VCaP (cell line): ENCODE results near the gene SLC6A3.

Experiments used
- H3K27ac ChIP-seq: fragments of 450-650 bp; 2 replicates; pipeline ENCODE4 v1.5.1; 2017
- TF ChIP-seq, protein P1 (sequence below): fragments of 450-650 bp; conservative IDR thresholded peaks from 2 replicates; pipeline ENCODE4 v1.5.1; 2017; ENCODE audit warnings: mild to moderate bottlenecking, moderate library complexity

The SLC6A3 gene

DNA sequence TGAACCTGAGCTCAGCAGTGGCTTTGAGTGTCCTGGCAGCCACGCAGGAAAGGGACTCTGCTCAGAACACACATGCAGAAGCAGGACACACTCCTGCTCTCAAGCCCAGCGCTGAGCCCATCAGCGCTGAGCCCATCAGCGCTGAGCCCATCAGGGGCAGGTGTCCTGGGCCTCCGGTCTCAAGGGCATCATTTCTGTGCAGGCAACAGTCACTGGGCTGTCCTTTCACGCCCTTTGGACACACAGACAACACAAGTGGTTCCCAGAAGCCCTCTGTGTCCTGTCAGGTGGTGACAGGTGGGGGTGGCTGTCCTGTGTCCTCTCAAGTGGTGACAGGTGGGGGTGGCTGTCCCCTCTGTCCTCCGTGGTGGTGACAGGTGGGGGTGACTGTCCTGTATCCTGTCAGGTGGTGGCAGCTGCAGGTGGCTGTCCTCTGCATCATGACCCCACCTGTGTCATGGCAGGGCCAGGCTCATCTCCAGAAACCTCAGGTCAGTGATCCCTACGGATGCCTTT lies 61.3 kb downstream of the SLC6A3 start:
- H3K27ac ChIP-seq = no peak overlapping the region
- TF ChIP-seq, protein P1, sequence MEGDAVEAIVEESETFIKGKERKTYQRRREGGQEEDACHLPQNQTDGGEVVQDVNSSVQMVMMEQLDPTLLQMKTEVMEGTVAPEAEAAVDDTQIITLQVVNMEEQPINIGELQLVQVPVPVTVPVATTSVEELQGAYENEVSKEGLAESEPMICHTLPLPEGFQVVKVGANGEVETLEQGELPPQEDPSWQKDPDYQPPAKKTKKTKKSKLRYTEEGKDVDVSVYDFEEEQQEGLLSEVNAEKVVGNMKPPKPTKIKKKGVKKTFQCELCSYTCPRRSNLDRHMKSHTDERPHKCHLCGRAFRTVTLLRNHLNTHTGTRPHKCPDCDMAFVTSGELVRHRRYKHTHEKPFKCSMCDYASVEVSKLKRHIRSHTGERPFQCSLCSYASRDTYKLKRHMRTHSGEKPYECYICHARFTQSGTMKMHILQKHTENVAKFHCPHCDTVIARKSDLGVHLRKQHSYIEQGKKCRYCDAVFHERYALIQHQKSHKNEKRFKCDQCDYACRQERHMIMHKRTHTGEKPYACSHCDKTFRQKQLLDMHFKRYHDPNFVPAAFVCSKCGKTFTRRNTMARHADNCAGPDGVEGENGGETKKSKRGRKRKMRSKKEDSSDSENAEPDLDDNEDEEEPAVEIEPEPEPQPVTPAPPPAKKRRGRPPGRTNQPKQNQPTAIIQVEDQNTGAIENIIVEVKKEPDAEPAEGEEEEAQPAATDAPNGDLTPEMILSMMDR = no peak

DNA sequence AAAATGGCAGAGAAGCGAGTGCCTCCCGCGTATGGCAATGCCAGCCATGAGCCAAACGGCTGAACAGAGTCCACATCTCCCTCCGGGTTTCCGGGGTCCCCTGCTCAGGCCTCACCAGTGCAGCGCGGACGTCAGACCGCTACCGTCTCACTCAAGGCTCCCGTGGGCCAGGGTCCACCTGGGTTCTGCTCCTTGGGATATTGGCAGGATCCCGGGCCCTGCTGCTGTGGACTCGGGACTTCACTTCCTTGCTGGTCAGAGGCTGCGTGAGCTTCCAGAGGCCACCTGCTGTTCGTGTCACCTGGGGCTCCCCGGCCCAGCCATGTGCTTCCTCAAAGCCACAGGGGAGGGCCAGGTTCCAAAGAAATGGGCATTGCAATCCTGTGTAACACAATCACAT lies 61.9 kb downstream of the SLC6A3 start:
- no peak overlapping the region for H3K27ac ChIP-seq
- TF ChIP-seq, protein P1 = no peak

DNA sequence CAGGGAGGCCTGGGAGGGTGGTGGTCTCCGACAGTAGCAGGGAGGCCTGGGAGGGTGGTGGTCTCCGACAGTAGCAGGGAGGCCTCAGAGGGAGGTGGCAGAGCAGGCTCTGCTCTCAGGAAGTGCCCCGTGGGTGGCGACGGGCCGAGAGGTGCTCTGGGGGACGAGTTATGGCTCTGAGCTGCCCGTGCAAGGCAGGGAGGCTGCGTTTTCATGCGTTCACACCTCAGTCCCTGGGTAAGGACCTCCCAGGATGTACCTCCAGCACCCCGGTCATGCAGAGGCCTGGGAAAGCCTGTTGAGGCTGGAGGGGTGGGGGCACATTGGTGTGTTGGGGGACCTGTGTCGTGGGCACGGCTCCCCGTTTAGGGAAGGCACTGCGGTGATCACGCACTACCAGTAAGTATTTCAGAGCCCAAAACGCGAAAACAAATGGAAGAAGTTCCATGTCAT lies 63.0 kb downstream of the SLC6A3 start:
- TF ChIP-seq, protein P1 = no peak
- H3K27ac ChIP-seq = no peak overlapping the region

DNA sequence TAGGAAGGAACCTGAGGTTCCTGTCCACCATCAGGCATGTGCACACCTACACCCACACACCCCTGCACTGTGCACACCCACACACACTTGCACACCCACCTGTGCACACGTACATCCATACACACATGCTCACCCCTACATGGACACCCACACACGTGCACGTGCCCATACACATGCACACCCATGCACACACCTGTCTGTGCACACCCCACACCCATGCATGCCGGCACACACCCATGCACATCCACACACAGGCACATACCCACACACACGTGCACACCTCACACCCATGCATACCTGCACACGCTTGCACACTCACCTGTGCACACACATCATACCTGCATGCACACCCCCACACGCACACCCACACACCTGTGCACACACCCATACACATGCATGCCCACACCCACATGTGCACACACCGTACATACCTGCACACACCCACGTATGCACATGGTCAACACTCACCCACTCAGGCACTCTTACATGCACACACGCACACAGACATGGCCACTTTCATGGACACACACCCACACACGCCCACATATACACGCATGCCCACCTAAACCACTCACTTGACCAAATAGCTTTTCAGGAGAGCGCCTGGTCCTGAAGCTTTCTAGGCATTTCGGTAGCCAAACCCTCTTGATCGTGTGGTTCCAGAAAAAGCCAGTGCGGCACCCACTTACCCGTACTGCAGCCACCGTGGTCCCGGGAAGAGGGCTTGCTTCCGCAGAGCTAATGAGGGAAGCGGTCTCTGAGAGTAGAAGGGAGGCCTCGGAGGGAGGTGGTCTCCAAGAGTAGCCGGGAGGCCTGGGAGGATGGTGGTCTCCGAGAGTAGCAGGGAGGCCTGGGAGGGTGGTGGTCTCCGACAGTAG lies 63.6 kb downstream of the SLC6A3 start:
- H3K27ac ChIP-seq = no peak overlapping the region
- TF ChIP-seq, protein P1 = no peak

DNA sequence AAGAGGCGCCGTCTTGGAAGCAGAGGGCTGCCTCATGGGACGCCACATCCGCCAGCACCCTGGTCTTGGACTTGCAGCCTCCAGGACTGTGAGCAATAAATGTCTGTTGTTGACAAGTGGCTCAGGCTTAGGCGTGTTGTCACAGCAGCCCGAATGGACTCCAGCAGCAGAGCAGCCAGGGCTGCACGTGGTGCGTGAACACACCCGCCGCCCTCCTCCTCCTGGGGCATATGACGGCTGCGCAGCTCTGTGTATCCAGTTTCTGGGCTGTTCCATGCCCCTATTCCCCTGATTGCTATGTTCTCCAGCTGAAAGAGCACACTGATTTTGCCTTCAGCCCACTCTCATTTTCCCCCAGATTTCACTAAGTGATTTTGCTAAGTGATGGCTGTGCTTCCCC lies 64.3 kb downstream of the SLC6A3 start:
- no peak overlapping the region for H3K27ac ChIP-seq

DNA sequence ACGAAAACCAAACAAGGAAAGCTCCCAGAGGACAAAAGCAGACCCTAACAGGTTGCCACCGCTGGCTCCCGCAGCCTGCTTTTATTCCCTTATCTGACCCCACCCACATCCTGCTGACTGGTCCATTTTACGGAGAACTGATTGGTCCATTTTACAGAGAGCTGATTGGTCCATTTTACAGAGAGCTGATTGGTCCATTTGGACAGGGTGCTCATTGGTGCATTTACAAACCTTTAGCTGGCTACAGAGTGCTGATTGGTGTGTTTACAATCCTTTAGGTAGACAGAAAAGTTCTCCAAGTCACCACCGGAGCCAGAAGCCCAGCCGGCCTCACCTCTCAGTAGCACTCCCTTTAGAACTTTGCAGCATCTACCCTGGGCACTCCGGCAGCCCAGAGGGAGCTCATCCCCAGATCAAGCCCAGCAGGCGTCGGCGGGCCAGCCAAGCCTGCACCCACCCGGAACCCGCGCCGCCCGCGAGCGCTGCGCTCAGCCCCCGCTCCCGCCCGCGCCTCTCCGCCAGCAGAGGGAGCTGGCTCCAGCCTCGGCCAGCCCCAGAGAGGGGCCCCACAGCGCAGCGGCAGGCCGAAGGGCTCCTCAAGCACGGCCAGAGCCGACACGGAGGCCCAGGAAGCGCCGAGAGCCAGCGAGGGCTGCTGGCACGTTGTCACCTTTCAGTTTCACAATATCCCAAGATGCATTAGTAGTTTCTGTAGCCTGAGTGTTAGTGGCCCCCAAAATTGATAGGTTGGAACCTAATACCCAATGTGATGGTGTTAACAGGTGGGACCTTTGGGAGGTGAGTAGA lies 65.0 kb downstream of the SLC6A3 start:
- TF ChIP-seq, protein P1 = peak; percentile 90
- no peak overlapping the region for H3K27ac ChIP-seq

More for the DNA sequence above, 64.3 kb downstream of the SLC6A3 start:
- TF ChIP-seq, protein P1 = no peak
